CD4-positive, alpha-beta T cell (primary cell): ENCODE results near the gene NPLOC4. TPM values are rescaled to one million over a fixed set of nuclear protein-coding genes. Genes with fewer than 3 reads are reported as not detected.

Source experiments
- ATAC-seq: fragments of 200-7000 bp; cut with Tn5 transposase; one replicate; pipeline ENCODE4 v1.10.0; 2022; ENCODE audit warnings: mild to moderate bottlenecking; ENCODE audit not compliant: poor library complexity
- CTCF ChIA-PET: fragments of 350-600 bp; sonication (Branson Sonifier 250); formaldehyde crosslinking; loops from one replicate; lab custom pipeline; 2021; ENCODE audit warnings: antibody characterized with exemption, inconsistent platforms; lab: Charles Lee
- POLR2A ChIA-PET: fragments of 350-600 bp; sonication (Branson Sonifier 250); formaldehyde crosslinking; loops from one replicate; lab custom pipeline; 2021; ENCODE audit warnings: antibody characterized with exemption, inconsistent platforms; lab: Charles Lee
- DNase-seq, 14 experiments: peaks; one replicate each; pipeline ENCODE4 v3.0.0-alpha.2; 2013 to 2020; ENCODE audit warnings: mixed read lengths in 2 of 14
- H3K27ac ChIP-seq, 2 donors: one replicate each; pipeline versions ENCODE4 v1.5.1 to v1.7.0; 2013; ENCODE audit warnings: low read length in 2 of 2, low read depth in 1 of 2, mild to moderate bottlenecking in 1 of 2
- H3K27me3 ChIP-seq, 2 experiments: 1 replicate in 1 of 2; 2 replicates in 1 of 2; pipeline versions ENCODE4 v1.6.1 to v1.7.0; 2013; ENCODE audit warnings: low read length in 2 of 2, control low read depth in 1 of 2, mild to moderate bottlenecking in 1 of 2, moderate library complexity in 1 of 2; ENCODE audit not compliant: insufficient read depth in 2 of 2, control insufficient read depth in 1 of 2
- H3K36me3 ChIP-seq: one replicate; pipeline ENCODE4 v1.6.1; 2013; ENCODE audit warnings: low read length, control low read depth; ENCODE audit not compliant: insufficient read depth
- H3K4me1 ChIP-seq: one replicate; pipeline ENCODE4 v1.6.1; 2013; ENCODE audit warnings: low read length, control low read depth; ENCODE audit not compliant: insufficient read depth
- H3K4me3 ChIP-seq: one replicate; pipeline ENCODE4 v1.5.1; 2013; ENCODE audit warnings: mild to moderate bottlenecking, low read length, moderate library complexity
- H3K9me3 ChIP-seq, 2 experiments: 1 replicate in 1 of 2; 2 replicates in 1 of 2; pipeline versions ENCODE4 v1.6.1 to v1.7.0; 2013; ENCODE audit warnings: low read length in 2 of 2, mild to moderate bottlenecking in 2 of 2, control low read depth in 1 of 2, moderate library complexity in 1 of 2; ENCODE audit not compliant: control insufficient read depth in 1 of 2, insufficient read depth in 1 of 2
- H3K27ac Mint-ChIP-seq: one replicate; pipeline ENCODE4 v1.8.0; 2020; ENCODE audit warnings: mixed read lengths
- H3K27me3 Mint-ChIP-seq: one replicate; pipeline ENCODE4 v1.8.0; 2021; ENCODE audit warnings: mixed read lengths
- H3K36me3 Mint-ChIP-seq: one replicate; pipeline ENCODE4 v1.8.0; 2021; ENCODE audit warnings: low read depth, mixed read lengths
- H3K4me1 Mint-ChIP-seq: one replicate; pipeline ENCODE4 v1.8.0; 2021; ENCODE audit warnings: low read depth, mixed read lengths
- H3K4me3 Mint-ChIP-seq: one replicate; pipeline ENCODE4 v1.8.0; 2020; ENCODE audit warnings: mild to moderate bottlenecking, mixed read lengths
- H3K9me3 Mint-ChIP-seq: one replicate; pipeline ENCODE4 v1.8.0; 2020; ENCODE audit warnings: mixed read lengths
- CTCF ChIP-seq: fragments of 200-600 bp; IDR thresholded peaks from one replicate; pipeline ENCODE4 v1.8.0; 2022; ENCODE audit warnings: antibody characterized with exemption, mild to moderate bottlenecking
- intact Hi-C, 2 experiments: fragments of 100-400 bp; cut with DNase I in 1 of 2; cut with micrococcal nuclease in 1 of 2; formaldehyde crosslinking; loops; one replicate each; pipeline versions ENCODE4 v1.15.1 to v1.9.0; 2023 to 2025; cut with DNase I, micrococcal nuclease
- total RNA-seq, 174 experiments: library from RNA in 2 of 174; stranded (reverse) in 2 of 174; gene quantifications; one replicate each; pipeline ENCODE4 v1.2.3 and lab custom pipeline; 2021 to 2026

NPLOC4 gene
- total RNA-seq, 2 experiments from 2014 or later = 61.0 to 62.4 TPM

- H3K36me3 Mint-ChIP-seq = peaks cover 44% of the 10 kb centered on the region
- Histone ChIP-seq H3K4me1 (peaks cover 4% of the 10 kb centered on the region), H3K27ac (no peak overlapping the region), H3K9me3 (no peaks in the 10 kb centered on the region), H3K4me3 (no peak overlapping the region), H3K27me3 (no peaks in the 10 kb centered on the region), H3K36me3 (peaks cover 51% of the 10 kb centered on the region)
- ATAC-seq (no peak), DNase-seq (peak in 1 of 14 experiments; percentile 19)
- no peak overlapping the region for H3K27ac Mint-ChIP-seq
- CTCF ChIA-PET = no interaction called here
- intact Hi-C loops = no loop called here
- TF ChIP-seq CTCF = no peak
- H3K4me1 Mint-ChIP-seq = peaks cover 3% of the 10 kb centered on the region
- H3K9me3 Mint-ChIP-seq = no peaks in the 10 kb centered on the region
- no peak overlapping the region for H3K4me3 Mint-ChIP-seq
- POLR2A ChIA-PET = interaction anchor here (0.7 kb wide), 1 partner anchor 154 kb away, joined by 3 read pairs; no protein-coding TSS in a partner anchor
- H3K27me3 Mint-ChIP-seq = no peaks in the 10 kb centered on the region
Observed at GRCh38 chr17:81558941-81559806, 77.7 kb downstream of the NPLOC4 start.

GRCh38 chr17:81558115-81558468, 78.8 kb downstream of the NPLOC4 start:
- POLR2A ChIA-PET = no interaction called here
- no peak for TF ChIP-seq CTCF
- Mint-ChIP-seq H3K4me1 (peaks cover 14% of the 10 kb centered on the region), H3K27me3 (no peaks in the 10 kb centered on the region), H3K9me3 (no peaks in the 10 kb centered on the region), H3K36me3 (peaks cover 38% of the 10 kb centered on the region), H3K27ac (no peak overlapping the region), H3K4me3 (no peak overlapping the region)
- CTCF ChIA-PET = no interaction called here
- no peaks in the 10 kb centered on the region for H3K9me3 ChIP-seq
- intact Hi-C loops = no loop called here
- no peak overlapping the region for H3K27ac ChIP-seq
- DNase-seq (no peak), ATAC-seq (no peak)
- H3K4me3 ChIP-seq = no peak overlapping the region
- H3K36me3 ChIP-seq = peaks cover 41% of the 10 kb centered on the region
- peaks cover 15% of the 10 kb centered on the region for H3K4me1 ChIP-seq
- H3K27me3 ChIP-seq = no peaks in the 10 kb centered on the region

- DNase-seq = no peak
- ChIA-PET POLR2A (interaction anchor here (0.8 kb wide), 1 partner anchor 29 kb away, joined by 3 read pairs; no protein-coding TSS in a partner anchor), CTCF (no interaction called here)
- Histone ChIP-seq H3K27ac (no peak overlapping the region), H3K9me3 (no peaks in the 10 kb centered on the region), H3K36me3 (peaks cover 38% of the 10 kb centered on the region), H3K27me3 (no peaks in the 10 kb centered on the region), H3K4me3 (no peak overlapping the region), H3K4me1 (peaks cover 20% of the 10 kb centered on the region)
- intact Hi-C loops = no loop called here
- no peak for ATAC-seq
- peaks cover 39% of the 10 kb centered on the region for H3K36me3 Mint-ChIP-seq
- H3K27me3 Mint-ChIP-seq = no peaks in the 10 kb centered on the region
- peaks cover 18% of the 10 kb centered on the region for H3K4me1 Mint-ChIP-seq
- H3K27ac Mint-ChIP-seq = no peak overlapping the region
- H3K9me3 Mint-ChIP-seq = no peaks in the 10 kb centered on the region
- H3K4me3 Mint-ChIP-seq = no peak overlapping the region
- TF ChIP-seq CTCF = no peak
Observed at GRCh38 chr17:81557276-81558114, 79.4 kb downstream of the NPLOC4 start.
